Type B pancreatic cell (in vitro differentiated cells): Measurements from ENCODE around the gene ASPN. TPM values are rescaled to one million over a fixed set of nuclear protein-coding genes. Genes with fewer than 3 reads are reported as not detected.

Source experiments
- DNase-seq: peaks from one replicate; pipeline ENCODE4 v3.0.0; 2021; ENCODE audit warnings: mixed read lengths; ENCODE audit not compliant: unreplicated experiment; ENCODE audit errors: extremely low spot score
- H3K27ac Mint-ChIP-seq: 2 replicates; pipeline ENCODE4 v1.8.0; 2021; ENCODE audit warnings: mild to moderate bottlenecking, mixed read lengths
- H3K27me3 Mint-ChIP-seq: 2 replicates; pipeline ENCODE4 v1.8.0; 2021; ENCODE audit warnings: mixed read lengths
- H3K36me3 Mint-ChIP-seq: 2 replicates; pipeline ENCODE4 v1.8.0; 2021; ENCODE audit warnings: mixed read lengths
- H3K4me1 Mint-ChIP-seq: one replicate; pipeline ENCODE4 v1.8.0; 2021; ENCODE audit warnings: mixed read lengths; ENCODE audit not compliant: unreplicated experiment
- H3K4me3 Mint-ChIP-seq: 2 replicates; pipeline ENCODE4 v1.8.0; 2021; ENCODE audit warnings: mild to moderate bottlenecking, mixed read lengths
- H3K9me3 Mint-ChIP-seq: 2 replicates; pipeline ENCODE4 v1.8.0; 2021; ENCODE audit warnings: mixed read lengths
- total RNA-seq: library from RNA; stranded (reverse); gene quantifications from 2 replicates; pipeline ENCODE4 v1.2.1, GENCODE V29; 2021; ENCODE audit warnings: low replicate concordance
- TF ChIP-seq, protein P1 (sequence below): fragments of 200-600 bp; sonication (generic); conservative IDR thresholded peaks from 2 replicates; pipeline ENCODE4 v1.5.0; 2021; ENCODE audit warnings: antibody characterized with exemption, mild to moderate bottlenecking

Gene ASPN
- total RNA-seq, 1 donor from 2014 or later = 1.3 TPM

DNA sequence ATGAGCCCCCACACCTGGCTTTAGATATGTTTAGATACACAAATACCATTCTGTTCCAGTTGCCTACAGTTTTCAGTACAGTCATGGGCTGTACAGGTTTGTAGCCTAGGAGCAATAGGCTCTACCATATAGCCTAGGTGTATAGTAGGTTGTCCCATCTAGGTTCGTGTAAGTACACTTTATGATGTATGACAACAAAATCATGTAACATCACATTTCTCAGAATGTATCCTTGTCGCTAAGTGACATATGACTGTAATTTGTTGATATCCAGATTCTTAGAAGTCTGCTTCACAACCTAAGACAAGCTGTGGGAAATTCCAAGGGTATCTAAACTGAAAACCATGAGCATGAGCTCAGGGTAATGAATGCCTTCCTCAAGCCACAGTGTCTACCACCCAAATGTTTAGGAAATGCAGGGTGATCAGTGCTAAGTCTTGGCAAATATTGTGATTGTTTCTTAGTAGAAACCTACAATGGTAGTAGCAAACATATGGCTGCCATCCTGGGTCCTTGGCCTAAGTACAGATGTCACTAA lies 45.1 kb upstream of the ASPN start:
- Mint-ChIP-seq H3K27me3 (no peaks in the 10 kb centered on the region), H3K36me3 (no peaks in the 10 kb centered on the region), H3K27ac (no peak overlapping the region), H3K4me1 (no peaks in the 10 kb centered on the region), H3K4me3 (no peak overlapping the region), H3K9me3 (peaks cover 2% of the 10 kb centered on the region)
- no peak for DNase-seq
- TF ChIP-seq, protein P1, sequence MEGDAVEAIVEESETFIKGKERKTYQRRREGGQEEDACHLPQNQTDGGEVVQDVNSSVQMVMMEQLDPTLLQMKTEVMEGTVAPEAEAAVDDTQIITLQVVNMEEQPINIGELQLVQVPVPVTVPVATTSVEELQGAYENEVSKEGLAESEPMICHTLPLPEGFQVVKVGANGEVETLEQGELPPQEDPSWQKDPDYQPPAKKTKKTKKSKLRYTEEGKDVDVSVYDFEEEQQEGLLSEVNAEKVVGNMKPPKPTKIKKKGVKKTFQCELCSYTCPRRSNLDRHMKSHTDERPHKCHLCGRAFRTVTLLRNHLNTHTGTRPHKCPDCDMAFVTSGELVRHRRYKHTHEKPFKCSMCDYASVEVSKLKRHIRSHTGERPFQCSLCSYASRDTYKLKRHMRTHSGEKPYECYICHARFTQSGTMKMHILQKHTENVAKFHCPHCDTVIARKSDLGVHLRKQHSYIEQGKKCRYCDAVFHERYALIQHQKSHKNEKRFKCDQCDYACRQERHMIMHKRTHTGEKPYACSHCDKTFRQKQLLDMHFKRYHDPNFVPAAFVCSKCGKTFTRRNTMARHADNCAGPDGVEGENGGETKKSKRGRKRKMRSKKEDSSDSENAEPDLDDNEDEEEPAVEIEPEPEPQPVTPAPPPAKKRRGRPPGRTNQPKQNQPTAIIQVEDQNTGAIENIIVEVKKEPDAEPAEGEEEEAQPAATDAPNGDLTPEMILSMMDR = no peak

DNA sequence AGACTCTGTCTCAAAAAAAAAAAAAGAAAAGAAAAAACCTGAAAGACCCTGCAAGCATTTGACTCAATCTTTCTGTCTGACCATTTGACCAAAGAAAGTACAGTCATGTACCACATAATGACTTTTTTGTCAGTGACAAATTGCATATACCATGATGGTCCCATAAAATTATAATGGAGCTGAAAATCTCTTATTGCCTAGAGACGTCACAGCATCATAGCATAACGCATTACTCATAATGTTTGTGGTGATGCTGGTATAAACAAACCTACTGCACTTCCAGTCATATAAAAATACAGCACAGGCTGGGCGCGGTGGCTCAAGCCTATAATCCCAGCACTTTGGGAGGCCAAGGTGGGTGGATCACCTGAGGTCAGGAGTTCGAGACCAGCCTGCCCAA lies 43.0 kb upstream of the ASPN start:
- Mint-ChIP-seq H3K9me3 (no peaks in the 10 kb centered on the region), H3K4me1 (no peaks in the 10 kb centered on the region), H3K27ac (no peak overlapping the region), H3K27me3 (no peaks in the 10 kb centered on the region), H3K4me3 (no peak overlapping the region), H3K36me3 (no peaks in the 10 kb centered on the region)
- DNase-seq = no peak
- TF ChIP-seq, protein P1 = no peak

DNA sequence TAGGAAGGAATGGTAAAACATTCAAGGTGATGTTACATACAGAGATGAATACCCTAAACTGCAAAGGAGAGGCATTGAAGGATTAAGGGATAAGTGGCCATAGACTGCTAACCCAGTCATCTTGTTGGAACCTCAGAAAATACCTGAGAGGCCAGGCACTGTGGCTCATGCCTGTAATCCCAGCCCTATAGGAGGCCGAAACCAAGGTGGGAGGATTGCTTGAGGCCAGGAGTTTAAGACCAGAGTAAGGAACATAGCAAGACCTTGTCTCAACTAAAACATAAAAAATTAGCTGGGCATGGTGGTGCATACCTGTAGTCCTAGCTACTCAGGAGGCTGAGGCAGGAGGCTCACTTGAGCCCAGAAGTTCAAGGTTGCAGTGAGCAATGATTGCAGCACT lies 42.6 kb upstream of the ASPN start:
- no peak for DNase-seq
- Mint-ChIP-seq H3K27me3 (no peaks in the 10 kb centered on the region), H3K9me3 (no peaks in the 10 kb centered on the region), H3K36me3 (no peaks in the 10 kb centered on the region), H3K27ac (no peak overlapping the region), H3K4me3 (no peak overlapping the region), H3K4me1 (no peaks in the 10 kb centered on the region)
- TF ChIP-seq, protein P1 = no peak

DNA sequence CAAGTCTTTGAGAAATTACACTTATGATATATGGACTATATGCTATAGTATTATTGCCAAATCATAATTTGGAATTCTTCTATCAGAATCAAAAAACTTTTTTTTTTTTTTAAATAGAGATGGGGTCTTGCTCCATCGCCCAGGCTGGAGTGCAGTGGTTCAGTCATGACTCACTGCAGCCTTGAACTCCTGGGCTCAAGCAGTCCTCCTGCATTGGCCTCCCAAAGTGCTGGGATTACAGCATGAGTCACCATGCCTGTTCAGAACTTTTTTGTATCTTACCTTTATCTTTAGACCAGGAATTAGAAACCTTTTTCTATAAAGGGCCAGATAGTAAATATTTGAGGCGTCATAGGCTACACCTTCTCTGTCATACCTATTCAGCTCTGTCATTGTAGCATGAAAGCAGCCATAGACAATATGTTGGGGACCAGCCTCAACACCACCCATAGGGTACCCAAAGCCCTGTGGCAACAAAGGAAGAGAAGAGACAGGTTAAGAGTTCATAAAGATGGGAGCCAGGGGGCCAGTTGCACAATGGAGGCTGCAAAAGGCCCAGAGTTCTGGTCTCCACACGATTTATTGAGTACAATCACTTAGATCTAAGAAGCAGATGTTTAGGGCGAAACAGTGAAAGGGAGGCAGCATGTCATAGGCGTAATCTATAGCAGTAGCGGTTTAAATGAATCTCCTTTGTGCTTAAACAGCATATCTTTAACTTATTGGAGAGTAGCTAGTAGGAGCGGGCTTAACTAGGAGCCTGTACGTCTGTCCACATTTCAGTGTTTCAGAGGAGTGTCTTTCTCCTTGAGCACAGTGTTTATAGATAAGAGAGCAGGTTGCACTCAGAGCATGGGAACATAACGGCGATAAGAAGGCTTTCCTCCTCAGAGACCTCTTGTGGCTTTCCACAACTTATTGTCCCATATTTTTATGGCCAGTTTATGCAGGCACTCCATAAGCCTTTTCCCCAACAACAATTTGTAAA lies 41.0 kb upstream of the ASPN start:
- TF ChIP-seq, protein P1 = no peak
- Mint-ChIP-seq H3K36me3 (no peaks in the 10 kb centered on the region), H3K9me3 (no peaks in the 10 kb centered on the region), H3K27ac (no peak overlapping the region), H3K4me1 (no peaks in the 10 kb centered on the region), H3K27me3 (no peaks in the 10 kb centered on the region), H3K4me3 (no peak overlapping the region)
- no peak for DNase-seq

DNA sequence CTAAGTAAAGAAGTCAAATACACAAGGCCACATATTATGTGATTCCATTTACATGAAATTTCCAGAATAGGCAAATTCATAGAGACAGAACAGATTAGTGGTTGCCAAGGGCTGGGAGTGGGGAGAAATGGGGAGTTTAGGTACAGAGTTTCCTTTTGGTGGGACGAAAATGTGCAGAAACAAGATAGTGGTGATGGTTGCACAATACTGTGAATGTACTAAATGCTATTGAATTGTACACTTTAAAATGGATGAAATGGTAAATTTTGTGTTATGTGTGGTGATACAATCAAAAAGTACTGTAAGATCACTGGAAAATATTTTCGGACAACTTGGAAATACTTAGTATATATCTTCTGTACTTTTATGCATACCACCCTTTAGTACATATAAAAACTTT lies 38.5 kb upstream of the ASPN start:
- no peak for DNase-seq
- H3K4me1 Mint-ChIP-seq = no peaks in the 10 kb centered on the region
- H3K9me3 Mint-ChIP-seq = no peaks in the 10 kb centered on the region
- no peaks in the 10 kb centered on the region for H3K27me3 Mint-ChIP-seq
- H3K27ac Mint-ChIP-seq = no peak overlapping the region
- no peak overlapping the region for H3K4me3 Mint-ChIP-seq
- no peaks in the 10 kb centered on the region for H3K36me3 Mint-ChIP-seq
- TF ChIP-seq, protein P1 = no peak
